Lower leg skin (tissue), 3 donors: Measurements from ENCODE around the gene ANKUB1.

Experiments
- CTCF ChIP-seq, 3 donors: fragments of 450-650 bp; IDR thresholded peaks; one replicate each; pipeline ENCODE4 v1.5.1; 2016; ENCODE audit warnings: antibody characterized with exemption in 3 of 3, mild to moderate bottlenecking in 3 of 3, moderate library complexity in 2 of 3
- POLR2A ChIP-seq, 2 donors: fragments of 450-650 bp; IDR thresholded peaks; one replicate each; pipeline ENCODE4 v1.6.1; 2016 to 2017; ENCODE audit warnings: antibody characterized with exemption in 2 of 2, mild to moderate bottlenecking in 1 of 2, moderate library complexity in 1 of 2

- no peak for TF ChIP-seq CTCF (IDR thresholded peaks at IDR 0.05)
- TF ChIP-seq POLR2A (IDR thresholded peaks at IDR 0.05) = no peak
Measured at GRCh38 chr3:149726716-149727407, 65.5 kb downstream of the ANKUB1 start.
